Activated CD8-positive, alpha-beta memory T cell treated with anti-CD3 and anti-CD28 coated beads, Interleukin-2, amount 50 U/mL, for 1 hour (primary cell): Measurements from ENCODE around the gene KIF6.
"Not testable (repeated sequence)": the region's sequence is repeated elsewhere in the genome, so short reads cannot be mapped to it uniquely, and the experiment has no call there.

Experiments used
- DNase-seq: peaks from one replicate; pipeline ENCODE4 v3.0.0-alpha.2; 2020; ENCODE audit errors: extremely low read depth

KIF6 gene

GRCh38 chr6:39294899-39295298 lies 430.3 kb downstream of the KIF6 start:
- no peak for DNase-seq

GRCh38 chr6:39294133-39294532 lies 431.1 kb downstream of the KIF6 start:
- DNase-seq: no peak

- DNase-seq: no peak
Measured at GRCh38 chr6:39292637-39293036, 432.6 kb downstream of the KIF6 start.

- no peak for DNase-seq
Measured at GRCh38 chr6:39289490-39289889, 435.7 kb downstream of the KIF6 start.

- DNase-seq: no peak
Measured at GRCh38 chr6:39287601-39288000, 437.6 kb downstream of the KIF6 start.

GRCh38 chr6:39286596-39286995 lies 438.6 kb downstream of the KIF6 start:
- not testable (repeated sequence) for DNase-seq

- DNase-seq: no peak
Measured at GRCh38 chr6:39282774-39283173, 442.4 kb downstream of the KIF6 start.

GRCh38 chr6:39281312-39281980 lies 443.8 kb downstream of the KIF6 start:
- no peak for DNase-seq

- no peak for DNase-seq
Measured at GRCh38 chr6:39280247-39280731, 444.9 kb downstream of the KIF6 start.
